HG03520 (cell line): ENCODE measurements around the gene IL5RA.

Experiments
- ATAC-seq: cut with Tn5 transposase; IDR thresholded peaks from one replicate; pipeline ENCODE4 v1.9.1; 2021; ENCODE audit warnings: mild to moderate bottlenecking, moderate library complexity; ENCODE audit not compliant: unreplicated experiment

IL5RA gene

DNA sequence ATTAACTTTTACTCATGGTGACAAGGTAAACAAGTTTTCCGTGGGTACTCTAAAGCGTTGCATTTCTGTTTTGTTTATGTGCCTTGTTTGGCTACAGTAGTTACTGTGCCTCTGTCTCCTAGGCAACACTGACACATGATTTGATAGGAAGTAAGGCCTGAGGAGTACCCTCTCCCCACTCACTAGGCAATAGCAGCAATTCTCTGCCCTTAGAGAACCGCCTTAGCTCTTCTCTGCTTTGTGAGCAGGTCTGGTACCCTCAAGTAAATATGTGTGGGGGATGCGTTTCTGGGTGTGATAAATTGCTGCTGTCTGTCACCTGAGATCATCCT lies at the start of gene IL5RA:
IL5RA (minus strand) TSS at position 76 of the 332 bp plus-strand sequence. CDS start 5,390 bp downstream, outside the sequence.
- ATAC-seq: peak; percentile 65

GRCh38 chr3:3157484-3157883 lies 47.3 kb upstream of the IL5RA start:
- no peak for ATAC-seq

DNA sequence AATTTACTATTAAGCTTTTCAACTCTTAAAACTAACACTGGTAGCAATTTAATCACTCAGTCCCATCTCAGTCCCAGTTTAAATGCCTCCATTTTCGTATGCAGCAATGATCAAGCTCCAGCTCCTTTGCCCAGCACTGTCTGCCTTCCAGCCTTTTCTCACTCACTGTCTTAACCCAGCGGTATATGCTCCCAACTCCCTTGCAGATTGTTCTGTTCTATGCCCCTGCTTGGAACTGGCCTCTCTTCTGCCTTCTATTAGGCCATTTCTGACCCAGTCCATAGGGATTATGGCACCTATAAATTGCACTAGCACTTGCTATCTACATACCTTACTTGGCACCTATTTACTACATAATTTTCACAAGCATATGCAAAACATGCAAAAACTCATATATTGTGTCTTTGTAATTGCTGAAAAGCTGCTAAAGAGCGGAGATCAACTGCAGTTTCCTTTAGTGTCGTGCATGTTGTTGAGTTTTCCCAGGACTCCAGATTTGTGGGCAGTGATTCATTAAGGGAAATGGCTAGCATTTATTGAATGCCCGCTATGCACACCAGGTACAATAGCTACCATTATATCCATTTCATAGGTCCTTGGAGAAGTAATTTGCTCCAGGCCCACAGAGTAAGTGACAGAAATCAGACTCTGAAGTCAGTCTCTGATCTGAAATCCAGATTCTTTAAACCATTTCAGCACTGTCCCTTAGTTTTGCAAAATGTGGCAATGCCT lies 44.9 kb upstream of the IL5RA start:
- no peak for ATAC-seq

DNA sequence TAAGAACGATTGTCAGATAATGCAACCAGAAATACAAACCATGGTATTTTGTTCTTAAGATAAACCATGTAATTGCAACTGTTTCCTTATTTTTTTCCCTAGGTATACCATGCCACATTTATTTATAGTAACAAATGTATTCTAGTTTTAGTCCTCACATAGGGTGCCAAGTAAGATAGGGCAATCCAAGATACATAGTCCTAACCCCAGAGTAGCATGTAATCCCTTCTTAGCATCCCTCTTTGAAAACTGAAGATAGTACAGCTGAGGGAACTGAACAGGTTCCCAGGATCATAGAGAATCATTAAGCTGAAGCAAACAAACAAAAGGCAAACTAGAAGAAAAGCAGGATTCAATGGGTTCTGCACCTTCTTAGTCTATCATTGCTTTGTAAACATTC lies 41.3 kb upstream of the IL5RA start:
- no peak for ATAC-seq

GRCh38 chr3:3149560-3149959 lies 39.4 kb upstream of the IL5RA start:
- no peak for ATAC-seq

- no peak for ATAC-seq
These were observed 35.7 kb upstream of the IL5RA start for GRCh38 chr3:3145831-3146230.

DNA sequence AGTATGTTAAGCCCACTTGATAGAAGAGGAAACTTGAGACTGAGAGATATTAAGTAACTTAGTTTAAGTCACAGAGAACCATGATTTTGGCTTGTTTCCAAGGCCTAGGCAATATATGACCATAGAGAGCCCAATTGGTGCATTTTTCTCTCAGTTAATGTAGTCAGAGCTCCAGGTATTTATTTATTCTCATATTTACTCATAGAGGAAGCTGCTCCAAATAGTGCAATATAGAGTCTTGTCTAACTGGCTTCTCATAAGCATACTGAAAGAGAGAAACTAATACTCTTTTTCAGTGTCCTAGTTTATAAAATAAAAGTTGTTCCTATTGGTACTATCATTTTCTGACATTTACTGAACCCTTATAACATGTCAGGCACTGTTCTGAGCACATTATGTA lies 31.8 kb upstream of the IL5RA start:
- no peak for ATAC-seq

- ATAC-seq: no peak
These were observed 27.4 kb upstream of the IL5RA start for GRCh38 chr3:3137526-3137925.

DNA sequence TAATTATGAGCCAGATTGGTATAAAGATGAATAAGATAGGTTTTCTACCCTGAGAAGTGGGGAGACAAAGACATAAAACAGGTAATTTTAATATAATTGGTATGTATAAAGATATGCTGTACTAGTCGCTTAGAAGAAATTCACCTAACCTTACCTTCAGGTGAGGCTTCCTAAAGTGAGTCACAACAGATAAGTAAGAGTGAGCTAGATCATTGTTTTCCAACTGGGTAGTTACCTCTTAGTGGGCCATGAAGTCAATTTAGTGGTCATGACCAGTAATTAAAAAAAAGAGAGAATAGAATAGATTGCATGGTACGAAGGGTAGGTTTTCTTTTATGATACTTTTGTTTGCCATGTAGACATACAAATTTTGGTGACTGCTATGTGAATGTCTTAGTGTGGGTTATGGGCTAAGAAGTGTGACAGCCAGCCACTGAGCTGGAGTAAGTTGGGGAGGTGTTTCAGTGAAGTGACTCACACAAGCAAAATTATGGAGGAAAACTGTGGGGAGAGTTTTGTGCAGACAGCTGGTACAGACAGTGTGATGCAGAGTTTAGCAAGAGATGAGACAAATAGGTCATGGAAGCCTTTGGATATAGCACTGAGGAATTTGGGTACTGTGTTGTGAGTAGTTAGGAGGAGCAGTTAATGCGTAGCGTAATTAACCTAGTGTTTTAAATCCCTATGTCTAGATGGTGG lies 24.7 kb upstream of the IL5RA start:
- no peak for ATAC-seq

DNA sequence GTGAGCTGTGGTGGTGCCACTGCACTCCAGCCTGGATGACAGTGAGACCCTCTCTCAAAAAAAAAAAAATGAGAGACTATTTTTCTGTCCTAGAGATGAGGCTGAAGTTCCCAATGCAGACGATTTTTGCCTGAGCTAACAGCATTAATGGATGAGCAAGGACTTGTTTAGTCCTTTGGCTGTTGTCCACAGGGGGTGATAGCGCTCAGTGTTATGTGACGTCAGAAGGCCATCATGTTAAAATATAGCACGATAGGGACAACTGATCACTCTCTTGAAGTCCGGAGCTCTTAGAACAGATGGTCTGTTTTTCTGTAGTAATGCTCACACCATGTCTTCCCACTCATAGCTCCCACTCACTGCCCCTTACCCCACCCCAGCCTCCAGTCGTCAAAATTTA lies 23.3 kb upstream of the IL5RA start:
- ATAC-seq: no peak

- no peak for ATAC-seq
These were observed 19.4 kb upstream of the IL5RA start for GRCh38 chr3:3129579-3129978.

GRCh38 chr3:3127432-3128010 lies 17.3 kb upstream of the IL5RA start:
- no peak for ATAC-seq

GRCh38 chr3:3126477-3127431 lies 16.6 kb upstream of the IL5RA start, which contains the start of gene TRNT1:
Gene TRNT1, plus strand, starts transcription at chr3:3126940. Its CDS starts 2,101 bp downstream, at chr3:3129041.
- peak; percentile 86 for ATAC-seq

GRCh38 chr3:3125977-3126376 lies 15.8 kb upstream of the IL5RA start:
- ATAC-seq: no peak

DNA sequence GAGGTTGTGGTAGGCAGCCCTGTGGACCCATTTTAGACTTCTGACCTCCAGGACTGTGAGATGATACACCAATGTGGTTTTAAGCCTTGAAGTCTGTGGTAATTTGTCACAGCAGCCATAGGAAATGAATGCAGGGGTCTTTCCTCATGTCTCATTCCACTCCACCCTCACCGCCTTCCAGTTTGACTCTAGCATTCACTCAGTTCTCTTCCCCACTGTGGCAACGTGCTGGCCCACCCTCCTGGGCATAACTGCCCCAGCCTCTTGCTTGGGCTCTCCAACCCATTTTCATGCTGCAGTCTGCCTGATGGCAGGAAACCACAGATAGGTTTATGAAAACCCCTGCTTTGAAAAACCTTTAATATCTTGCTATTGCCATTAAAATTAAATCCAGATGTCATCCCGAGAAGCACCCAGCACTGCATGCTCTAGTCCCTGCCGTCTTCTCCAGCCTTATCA lies 9.2 kb upstream of the IL5RA start:
- no peak for ATAC-seq

- ATAC-seq: no peak
These were observed 7.5 kb upstream of the IL5RA start for GRCh38 chr3:3117651-3118050.

- ATAC-seq: no peak
These were observed 3.0 kb upstream of the IL5RA start for GRCh38 chr3:3113042-3113709.

DNA sequence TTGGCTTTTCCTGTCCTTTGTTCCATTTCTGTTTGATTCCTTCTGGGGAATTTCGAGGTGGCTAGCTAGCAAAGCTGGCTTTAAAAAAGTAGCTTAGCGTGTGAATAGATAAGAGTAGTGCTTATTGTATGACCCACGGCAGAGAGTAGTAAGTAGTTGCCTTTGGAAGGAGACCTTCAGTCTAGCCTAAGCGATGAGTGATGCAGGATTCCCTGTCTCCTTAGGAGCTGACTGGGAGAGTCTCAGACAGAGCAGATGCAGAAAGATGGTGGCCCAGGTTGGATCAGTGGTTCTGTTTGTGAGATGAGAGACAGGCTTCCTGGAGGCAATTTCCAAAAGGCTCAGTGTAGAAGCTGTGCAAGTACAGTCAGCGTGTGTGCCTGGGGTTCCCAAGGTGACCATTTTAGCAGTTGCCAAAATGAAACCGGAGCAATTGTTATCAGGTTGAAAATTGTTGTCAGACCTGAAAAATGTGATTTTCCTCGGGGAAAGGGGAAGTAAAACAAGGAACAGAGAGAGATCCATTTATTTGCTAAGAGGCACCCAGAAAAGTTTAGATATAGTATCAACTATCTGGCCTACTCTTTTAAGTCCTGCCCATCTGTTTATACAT lies 681 bp upstream of the IL5RA start:
- no peak for ATAC-seq

- peak; percentile 72 for ATAC-seq
These were observed 521 bp downstream of the IL5RA start for GRCh38 chr3:3109407-3110298.
